Mesenchymal stem cell (in vitro differentiated cells and primary cell): ENCODE data around the gene THEM4.
"Not testable (repeated sequence)": the region's sequence is repeated elsewhere in the genome, so short reads cannot be mapped to it uniquely, and the experiment has no call there.

Source experiments
- DNase-seq: peaks from one replicate; pipeline ENCODE4 v3.0.0-alpha.2; 2013
- H2AFZ ChIP-seq: one replicate; pipeline ENCODE4 v1.6.1; 2013; ENCODE audit warnings: low read depth, mild to moderate bottlenecking, control low read depth, inconsistent platforms, low read length, moderate library complexity
- H2AK5ac ChIP-seq: 2 replicates; pipeline ENCODE4 v1.6.1; 2013; ENCODE audit warnings: low read length, moderate library complexity, mild to moderate bottlenecking, inconsistent platforms; ENCODE audit not compliant: severe bottlenecking
- H2BK120ac ChIP-seq: one replicate; pipeline ENCODE4 v1.6.1; 2013; ENCODE audit warnings: low read depth, mild to moderate bottlenecking, inconsistent platforms, low read length, moderate library complexity
- H2BK12ac ChIP-seq, 2 experiments: one replicate each; pipeline ENCODE4 v1.6.1; 2013; ENCODE audit warnings: inconsistent platforms in 2 of 2, low read length in 2 of 2, mild to moderate bottlenecking in 2 of 2, moderate library complexity in 2 of 2, control low read depth in 1 of 2
- H2BK15ac ChIP-seq: one replicate; pipeline ENCODE4 v1.6.1; 2013; ENCODE audit warnings: mild to moderate bottlenecking, low read depth, inconsistent platforms; ENCODE audit not compliant: poor library complexity, severe bottlenecking
- H2BK5ac ChIP-seq: 2 replicates; pipeline ENCODE4 v1.6.1; 2013; ENCODE audit warnings: low read depth, mild to moderate bottlenecking, low read length, control low read depth, inconsistent platforms; ENCODE audit not compliant: poor library complexity, severe bottlenecking
- H3K14ac ChIP-seq, 2 experiments: one replicate each; pipeline ENCODE4 v1.6.1; 2013; ENCODE audit warnings: inconsistent platforms in 2 of 2, low read length in 2 of 2, control low read depth in 1 of 2, mild to moderate bottlenecking in 1 of 2, moderate library complexity in 1 of 2
- H3K18ac ChIP-seq, 2 experiments: one replicate each; pipeline ENCODE4 v1.6.1; 2013; ENCODE audit warnings: inconsistent platforms in 2 of 2, low read length in 2 of 2, control low read depth in 1 of 2, low read depth in 1 of 2, mild to moderate bottlenecking in 1 of 2
- H3K23ac ChIP-seq, 2 experiments: one replicate each; pipeline ENCODE4 v1.6.1; 2013; ENCODE audit warnings: inconsistent platforms in 2 of 2, low read length in 2 of 2, mild to moderate bottlenecking in 2 of 2, moderate library complexity in 2 of 2, control low read depth in 1 of 2
- H3K27ac ChIP-seq: 2 replicates; pipeline ENCODE4 v1.5.1; 2013; ENCODE audit warnings: mild to moderate bottlenecking, moderate library complexity, low read length, control low read depth, inconsistent platforms; ENCODE audit not compliant: poor library complexity, severe bottlenecking
- H3K27me3 ChIP-seq, 2 experiments: 2 replicates each; pipeline versions ENCODE4 v1.6.1 to v1.7.0; 2013; ENCODE audit warnings: low read length in 2 of 2, mild to moderate bottlenecking in 2 of 2, moderate library complexity in 2 of 2, control low read depth in 1 of 2, inconsistent platforms in 1 of 2; ENCODE audit not compliant: control insufficient read depth in 1 of 2, insufficient read depth in 1 of 2
- H3K36me3 ChIP-seq, 2 experiments: 2 replicates each; pipeline versions ENCODE4 v1.6.1 to v1.7.0; 2013; ENCODE audit warnings: low read length in 2 of 2, control low read depth in 1 of 2, inconsistent platforms in 1 of 2, low read depth in 1 of 2, mild to moderate bottlenecking in 1 of 2; ENCODE audit not compliant: insufficient read depth in 2 of 2, control insufficient read depth in 1 of 2
- H3K4ac ChIP-seq, 2 experiments: one replicate each; pipeline ENCODE4 v1.6.1; 2013; ENCODE audit warnings: inconsistent platforms in 2 of 2, low read length in 2 of 2, mild to moderate bottlenecking in 2 of 2, moderate library complexity in 2 of 2, control low read depth in 1 of 2, low read depth in 1 of 2
- H3K4me1 ChIP-seq: 2 replicates; pipeline ENCODE4 v1.6.1; 2013; ENCODE audit warnings: low read depth, low read length, control low read depth; ENCODE audit not compliant: control insufficient read depth, insufficient read depth
- H3K4me2 ChIP-seq: 2 replicates; pipeline ENCODE4 v1.6.1; 2013; ENCODE audit warnings: low read length, mild to moderate bottlenecking, inconsistent platforms; ENCODE audit not compliant: poor library complexity, severe bottlenecking
- H3K4me3 ChIP-seq, 2 experiments: 2 replicates each; pipeline versions ENCODE4 v1.5.1 to v1.7.0; 2013; ENCODE audit warnings: low read length in 2 of 2, mild to moderate bottlenecking in 2 of 2, control low read depth in 1 of 2, low read depth in 1 of 2; ENCODE audit not compliant: insufficient read depth in 1 of 2
- H3K79me1 ChIP-seq: replicated peaks from 2 replicates; pipeline ENCODE4 v1.6.1; 2013; ENCODE audit warnings: mild to moderate bottlenecking, control low read depth, low read length, inconsistent platforms; ENCODE audit not compliant: poor library complexity, severe bottlenecking
- H3K9ac ChIP-seq: 2 replicates; pipeline ENCODE4 v1.7.0; 2013; ENCODE audit warnings: mild to moderate bottlenecking, low read length, moderate library complexity
- H3K9me3 ChIP-seq: 2 replicates; pipeline ENCODE4 v1.7.0; 2013; ENCODE audit warnings: mild to moderate bottlenecking, low read length; ENCODE audit not compliant: control insufficient read depth
- H4K8ac ChIP-seq: one replicate; pipeline ENCODE4 v1.6.1; 2013; ENCODE audit warnings: inconsistent platforms, mild to moderate bottlenecking, low read length, moderate library complexity
- H4K91ac ChIP-seq: one replicate; pipeline ENCODE4 v1.6.1; 2013; ENCODE audit warnings: mild to moderate bottlenecking, low read length, inconsistent platforms
- WGBS: methylation state at CpG from one replicate; pipeline ENCODE4 v1.1.7; 2013; ENCODE audit warnings: mixed read lengths; 5-methylcytosine and 5-hydroxymethylcytosine counted together

Gene THEM4

GRCh38 chr1:151887028-151887427 lies 22.3 kb downstream of the THEM4 start:
- WGBS, result 33% methylated on average over 1 of the region's 1 CpG
- Histone ChIP-seq H2AK5ac (no peak overlapping the region), H3K36me3 (peaks cover 1 to 48% of the 10 kb centered on the region in 2 experiments), H4K91ac (no peak overlapping the region), H3K4ac (no peak overlapping the region), H3K27me3 (no peaks in the 10 kb centered on the region), H3K9me3 (no peaks in the 10 kb centered on the region), H2BK12ac (no peak overlapping the region), H3K4me2 (no peak overlapping the region), H3K9ac (peak overlapping the region; percentile 32), H4K8ac (no peak overlapping the region), H3K4me3 (no peak overlapping the region), H3K79me1 (peaks cover 1% of the 10 kb centered on the region), H2BK15ac (no peak overlapping the region), H2BK120ac (no peak overlapping the region), H3K14ac (no peak overlapping the region), H2AFZ (no peak overlapping the region), H3K18ac (no peak overlapping the region), H3K4me1 (no peaks in the 10 kb centered on the region), H3K23ac (no peak overlapping the region), H2BK5ac (no peak overlapping the region), H3K27ac (no peak overlapping the region)
- peak; percentile 40 for DNase-seq

- Histone ChIP-seq H2BK5ac (no peak overlapping the region), H3K9ac (no peak overlapping the region), H3K9me3 (no peaks in the 10 kb centered on the region), H4K8ac (no peak overlapping the region), H2BK120ac (no peak overlapping the region), H3K36me3 (peaks cover 2 to 33% of the 10 kb centered on the region in 2 experiments), H3K4me3 (no peak overlapping the region), H2BK12ac (no peak overlapping the region), H2BK15ac (no peak overlapping the region), H4K91ac (no peak overlapping the region), H3K27me3 (no peaks in the 10 kb centered on the region), H3K4ac (no peak overlapping the region), H3K4me1 (no peaks in the 10 kb centered on the region), H3K18ac (no peak overlapping the region), H3K4me2 (no peak overlapping the region), H3K14ac (no peak overlapping the region), H2AK5ac (no peak overlapping the region), H3K79me1 (peaks cover 1% of the 10 kb centered on the region), H3K23ac (no peak overlapping the region), H2AFZ (no peak overlapping the region), H3K27ac (no peak overlapping the region)
- 85% methylated on average over 1 of the region's 1 CpG for WGBS
- DNase-seq, result no peak
Observed at GRCh38 chr1:151885479-151885878, 23.8 kb downstream of the THEM4 start.

GRCh38 chr1:151884879-151885278 lies 24.4 kb downstream of the THEM4 start:
- H3K4me1 ChIP-seq, H3K79me1 ChIP-seq, H3K18ac ChIP-seq, H4K8ac ChIP-seq, H2BK12ac ChIP-seq, H2BK15ac ChIP-seq, H3K4me3 ChIP-seq, H4K91ac ChIP-seq, DNase-seq, H3K23ac ChIP-seq, H3K4ac ChIP-seq, H3K27me3 ChIP-seq, H3K9me3 ChIP-seq, H3K9ac ChIP-seq, H2AFZ ChIP-seq, H2BK5ac ChIP-seq, H3K14ac ChIP-seq, H2AK5ac ChIP-seq, H3K27ac ChIP-seq, H2BK120ac ChIP-seq, H3K4me2 ChIP-seq: not testable (repeated sequence)
- H3K36me3 ChIP-seq, result peaks cover 2 to 27% of the 10 kb centered on the region in 2 experiments
- 100% methylated on average over 3 of the region's 5 CpGs for WGBS

GRCh38 chr1:151884445-151884844 lies 24.9 kb downstream of the THEM4 start:
- not testable (repeated sequence) for H3K18ac ChIP-seq, H3K4me3 ChIP-seq, H3K79me1 ChIP-seq, H3K4ac ChIP-seq, H2BK5ac ChIP-seq, H4K91ac ChIP-seq, H3K4me1 ChIP-seq, H3K14ac ChIP-seq, H3K27me3 ChIP-seq, H3K9me3 ChIP-seq, H2BK15ac ChIP-seq, H3K4me2 ChIP-seq, H2AFZ ChIP-seq, H3K9ac ChIP-seq, H4K8ac ChIP-seq, H2BK12ac ChIP-seq, DNase-seq, H2AK5ac ChIP-seq, H2BK120ac ChIP-seq, H3K27ac ChIP-seq, H3K23ac ChIP-seq
- H3K36me3 ChIP-seq, result peaks cover 2 to 25% of the 10 kb centered on the region in 2 experiments
- no CpG with 5 or more reads among the region's 3 CpGs for WGBS
